ENCODE results near the gene TRIO. TPM values are rescaled to one million over a fixed set of nuclear protein-coding genes. Genes with fewer than 3 reads are reported as not detected.
A peak's percentile ranks its signal among the peaks of the same experiment; 100 is the strongest.

TRIO gene
- total and polyA plus RNA-seq, 2 donors (not counting 3 experiments of a cell fraction or from before 2014, with no cell fraction given): 82.9 to 248 TPM

DNA sequence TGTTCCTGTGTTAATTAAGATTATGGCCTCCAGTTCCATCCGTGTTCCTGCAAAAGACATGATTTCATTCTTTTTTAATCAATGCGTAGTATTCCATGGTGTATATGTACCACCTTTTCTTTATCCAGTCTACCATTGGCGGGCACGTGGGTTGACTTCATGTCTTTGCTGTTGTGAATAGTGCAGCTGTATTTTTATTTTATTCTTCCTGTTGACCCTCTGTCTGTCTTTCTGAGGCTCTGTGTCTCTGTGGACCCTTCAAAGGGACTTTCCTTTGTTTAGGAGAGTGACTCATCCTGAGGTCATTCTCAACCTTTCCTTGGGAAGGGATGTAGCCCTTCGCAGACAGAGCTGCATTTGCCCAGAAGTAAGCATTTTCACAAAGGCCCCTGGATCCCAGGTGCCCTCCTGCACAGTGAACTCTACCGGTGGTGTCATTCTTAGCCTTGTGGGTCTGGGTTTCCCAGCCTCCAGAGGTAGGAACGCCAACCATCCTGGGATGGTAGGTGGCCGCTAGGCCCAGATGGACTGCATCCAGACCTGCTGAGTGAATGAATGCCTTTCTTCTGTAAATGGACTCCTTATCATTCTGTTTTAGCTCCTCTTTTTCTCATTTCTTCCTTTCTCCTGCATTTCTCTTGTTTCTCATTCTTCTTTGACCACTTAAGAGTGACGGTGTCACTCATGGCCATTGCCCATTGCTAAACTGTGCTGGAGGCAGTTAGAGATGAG is 22.4 kb downstream of the TRIO start:
- Histone ChIP-seq H3K36me3 (ENCODE audit: control insufficient read depth in 2 of 2, extremely low read depth in 1 of 2, insufficient read depth in 2 of 2, low read length in 2 of 2) (no peaks in the 10 kb centered on the region), H3K79me2 (ENCODE audit: control insufficient read depth, insufficient read depth, low read length) (peaks cover 99% of the 10 kb centered on the region), H3K9ac (replicated peaks; ENCODE audit: extremely low read depth, insufficient read depth, low read length) (peak overlapping the region; percentile 59), H3K27ac (ENCODE audit: insufficient read depth, low read depth, low read length) (peak overlapping the region; percentile 88), H3K4me2 (ENCODE audit: insufficient read depth, low read length) (peak overlapping the region; percentile 49), H3K9me1 (replicated peaks; ENCODE audit: control insufficient read depth, extremely low read depth, insufficient read depth, low read length) (no peaks in the 10 kb centered on the region), H3K4me1 (ENCODE audit: control insufficient read depth, extremely low read depth, insufficient read depth, low read length) (peaks cover 44% of the 10 kb centered on the region), H3K9me3 (replicated peaks; ENCODE audit: control insufficient read depth, insufficient read depth, low read length) (no peaks in the 10 kb centered on the region), H4K20me1 (replicated peaks; ENCODE audit: control insufficient read depth, extremely low read depth, insufficient read depth, low read length) (no peaks in the 10 kb centered on the region), H3K4me3 (replicated peaks in 1 of 3; ENCODE audit: insufficient read depth in 1 of 3, low read depth in 1 of 3, low read length in 3 of 3) (no peak overlapping the region), H2AFZ (ENCODE audit: low read depth, low read length) (no peak overlapping the region), H3K27me3 (ENCODE audit: control insufficient read depth in 2 of 2, insufficient read depth in 2 of 2, low read length in 2 of 2) (no peaks in the 10 kb centered on the region)
- dilution Hi-C loops (cut with MboI; ENCODE audit: extremely low pct_ligation_motif_present, low sequenced_read_pairs) (no loop called here), intact Hi-C loops (cut with micrococcal nuclease) (loop anchor here (1.0 to 2.0 kb wide), 2 partner anchors 11 to 39 kb away; no protein-coding TSS in a partner anchor)
- FAIRE-seq: peak; percentile 90
- POLR2A ChIA-PET: interaction anchor here (1.1 kb wide), 1 partner anchor 9 kb away, joined by 3 read pairs; no protein-coding TSS in a partner anchor
- CTCF ChIA-PET: interaction anchor here (1.0 to 2.8 kb wide), 11 partner anchors 9 to 104 kb away, joined by 3 to 12 read pairs (median 5); no protein-coding TSS in a partner anchor
- BruUV-seq (replicated peaks): TSS peak; percentile 67
- DNase-seq (ENCODE audit: low read depth, low spot score): peak; percentile 98
- TF ChIP-seq JUN (IDR thresholded peaks at IDR 0.05; ENCODE audit: borderline replicate concordance, insufficient read depth, insufficient read length, low read depth): peak; percentile 98
- TF ChIP-seq POLR2AphosphoS5 (IDR thresholded peaks at IDR 0.05; ENCODE audit: insufficient read depth, low read depth, low read length): peak; percentile 78
- peak; percentile 97 for TF ChIP-seq FOS (IDR thresholded peaks at IDR 0.05; ENCODE audit: borderline replicate concordance, insufficient read depth, low read length)
- TF ChIP-seq, protein P1, sequence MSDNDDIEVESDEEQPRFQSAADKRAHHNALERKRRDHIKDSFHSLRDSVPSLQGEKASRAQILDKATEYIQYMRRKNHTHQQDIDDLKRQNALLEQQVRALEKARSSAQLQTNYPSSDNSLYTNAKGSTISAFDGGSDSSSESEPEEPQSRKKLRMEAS (IDR thresholded peaks at IDR 0.05; ENCODE audit: insufficient read depth, insufficient read length): peak; percentile 65
- no peak for TF ChIP-seq MYC (IDR thresholded peaks at IDR 0.05; ENCODE audit: low read depth, low read length)
- peak; percentile 27 for TF ChIP-seq POLR2A (IDR thresholded peaks at IDR 0.05; ENCODE audit: low read depth, low read length)
- TF ChIP-seq, protein P2, sequence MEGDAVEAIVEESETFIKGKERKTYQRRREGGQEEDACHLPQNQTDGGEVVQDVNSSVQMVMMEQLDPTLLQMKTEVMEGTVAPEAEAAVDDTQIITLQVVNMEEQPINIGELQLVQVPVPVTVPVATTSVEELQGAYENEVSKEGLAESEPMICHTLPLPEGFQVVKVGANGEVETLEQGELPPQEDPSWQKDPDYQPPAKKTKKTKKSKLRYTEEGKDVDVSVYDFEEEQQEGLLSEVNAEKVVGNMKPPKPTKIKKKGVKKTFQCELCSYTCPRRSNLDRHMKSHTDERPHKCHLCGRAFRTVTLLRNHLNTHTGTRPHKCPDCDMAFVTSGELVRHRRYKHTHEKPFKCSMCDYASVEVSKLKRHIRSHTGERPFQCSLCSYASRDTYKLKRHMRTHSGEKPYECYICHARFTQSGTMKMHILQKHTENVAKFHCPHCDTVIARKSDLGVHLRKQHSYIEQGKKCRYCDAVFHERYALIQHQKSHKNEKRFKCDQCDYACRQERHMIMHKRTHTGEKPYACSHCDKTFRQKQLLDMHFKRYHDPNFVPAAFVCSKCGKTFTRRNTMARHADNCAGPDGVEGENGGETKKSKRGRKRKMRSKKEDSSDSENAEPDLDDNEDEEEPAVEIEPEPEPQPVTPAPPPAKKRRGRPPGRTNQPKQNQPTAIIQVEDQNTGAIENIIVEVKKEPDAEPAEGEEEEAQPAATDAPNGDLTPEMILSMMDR (IDR thresholded peaks at IDR 0.05; ENCODE audit: extremely low read depth in 1 of 2, insufficient read depth in 1 of 2, low read depth in 1 of 2, low read length in 2 of 2): no peak
- TF ChIP-seq EZH2 (IDR thresholded peaks at IDR 0.05; ENCODE audit: borderline replicate concordance, low read depth, low read length, severe bottlenecking): no peak
- TF ChIP-seq GATA2 (IDR thresholded peaks at IDR 0.05; ENCODE audit: insufficient read depth, insufficient read length, low read depth, low read length): peak; percentile 33
